Amygdala (tissue), 56 donors: ENCODE measurements around the gene CERKL.

ENCODE experiments used
- DNase-seq, 56 donors: peaks; one replicate each; lab custom pipeline; 2025; lab: John Stamatoyannopoulos, UW

The CERKL gene

GRCh38 chr2:181528441-181528840 lies 128.5 kb downstream of the CERKL start:
- DNase-seq: no peak

GRCh38 chr2:181527058-181527457 lies 129.8 kb downstream of the CERKL start:
- no peak for DNase-seq

GRCh38 chr2:181526014-181526413 lies 130.9 kb downstream of the CERKL start:
- DNase-seq: no peak

- DNase-seq: no peak
These were observed 133.1 kb downstream of the CERKL start for GRCh38 chr2:181523756-181524155.

GRCh38 chr2:181520253-181520652 lies 136.7 kb downstream of the CERKL start:
- no peak for DNase-seq

- DNase-seq: no peak
These were observed 139.1 kb downstream of the CERKL start for GRCh38 chr2:181517685-181518301.

GRCh38 chr2:181516992-181517391 lies 139.9 kb downstream of the CERKL start:
- no peak for DNase-seq

GRCh38 chr2:181515719-181516118 lies 141.2 kb downstream of the CERKL start:
- DNase-seq: no peak

GRCh38 chr2:181500201-181500600 lies 156.7 kb downstream of the CERKL start:
- DNase-seq: no peak

- no peak for DNase-seq
These were observed 157.7 kb downstream of the CERKL start for GRCh38 chr2:181499231-181499630.
